Left ventricle myocardium inferior (tissue), 1 donor: ENCODE data around the gene WRAP73. TPM values are rescaled to one million over a fixed set of nuclear protein-coding genes. Genes with fewer than 3 reads are reported as not detected.

Experiments used
- DNase-seq: peaks from one replicate; pipeline ENCODE4 v3.0.0-alpha.2; 2020
- H3K27ac ChIP-seq: fragments of 200-600 bp; replicated peaks from 2 replicates; pipeline ENCODE4 v1.8.0; 2021
- H3K27me3 ChIP-seq: fragments of 200-600 bp; 2 replicates; pipeline ENCODE4 v1.8.0; 2021; ENCODE audit warnings: low read depth
- H3K36me3 ChIP-seq: fragments of 200-600 bp; 2 replicates; pipeline ENCODE4 v1.8.0; 2021
- H3K4me1 ChIP-seq: fragments of 200-600 bp; 2 replicates; pipeline ENCODE4 v1.8.0; 2021
- H3K4me3 ChIP-seq: fragments of 200-600 bp; 2 replicates; pipeline ENCODE4 v1.8.0; 2021; ENCODE audit warnings: mild to moderate bottlenecking, moderate library complexity
- H3K9me3 ChIP-seq: fragments of 200-600 bp; replicated peaks from 2 replicates; pipeline ENCODE4 v1.8.0; 2021
- CTCF ChIP-seq: fragments of 200-600 bp; IDR thresholded peaks from 2 replicates; pipeline ENCODE4 v1.8.0; 2021; ENCODE audit warnings: antibody characterized with exemption, mild to moderate bottlenecking, borderline replicate concordance
- intact Hi-C: fragments of 100-400 bp; cut with micrococcal nuclease; formaldehyde crosslinking; loops from one replicate; pipeline ENCODE4 v1.11.0; 2022
- total RNA-seq: library from RNA; stranded (reverse); fragmentation: NEBNext Ultra II Directional; extraction: Animal tissue kit (Norgen Biotek cat#: 25700); gene quantifications from one replicate; pipeline ENCODE4 v1.2.1, GENCODE V29; 2021
- donor health status: DM: no; HTN: yes; CAD: no; lungs with severe emphysema.

WRAP73 gene
- total RNA-seq, 1 donor from 2014 or later: 12.7 TPM

DNA sequence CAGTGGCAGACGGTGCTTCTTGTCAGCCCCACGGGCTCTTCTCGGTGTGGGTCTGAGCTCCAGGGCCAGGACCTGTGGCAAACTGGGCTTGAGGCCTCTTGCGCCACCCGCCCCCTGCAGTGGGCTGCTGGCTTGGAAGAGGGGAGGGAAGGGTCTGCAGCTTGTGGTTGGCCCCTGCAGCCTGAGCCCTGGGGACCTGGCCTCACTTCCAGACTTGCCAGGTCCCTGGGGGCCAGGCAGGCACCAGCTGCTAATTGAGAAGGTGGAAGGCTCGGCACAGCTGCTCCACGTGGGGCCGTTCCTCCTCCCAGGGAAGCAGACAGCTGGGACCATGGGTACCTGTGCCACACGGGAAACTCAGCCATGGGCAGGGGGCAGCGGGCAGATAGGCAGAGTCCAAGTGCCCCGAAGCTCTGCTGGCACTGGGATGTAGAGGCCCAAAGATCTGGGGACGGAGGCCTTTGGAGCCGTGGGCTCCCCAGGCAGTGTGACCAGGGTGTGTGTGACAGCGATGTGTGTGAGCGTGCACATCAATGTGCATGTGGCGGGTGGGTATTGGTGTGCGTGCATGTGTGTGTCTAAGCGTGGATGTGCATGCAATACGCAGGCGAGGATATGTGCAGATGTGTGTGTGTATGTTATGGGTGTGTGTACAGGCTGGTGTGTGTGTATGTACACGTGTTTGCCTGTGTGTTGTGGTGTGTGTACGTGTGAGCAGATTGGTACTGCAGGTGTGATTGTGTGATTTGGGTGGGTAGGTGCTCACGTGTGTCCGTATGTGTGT lies 41.7 kb upstream of the WRAP73 start:
- DNase-seq: no peak
- intact Hi-C loops: no loop called here
- no peak overlapping the region for H3K27ac ChIP-seq
- no peaks in the 10 kb centered on the region for H3K9me3 ChIP-seq
- H3K4me3 ChIP-seq: no peak overlapping the region
- peaks cover 25% of the 10 kb centered on the region for H3K4me1 ChIP-seq
- peaks cover 63% of the 10 kb centered on the region for H3K27me3 ChIP-seq
- no peak for TF ChIP-seq CTCF
- no peaks in the 10 kb centered on the region for H3K36me3 ChIP-seq

- no peaks in the 10 kb centered on the region for H3K36me3 ChIP-seq
- no peak overlapping the region for H3K27ac ChIP-seq
- intact Hi-C loops: no loop called here
- no peak overlapping the region for H3K4me3 ChIP-seq
- no peaks in the 10 kb centered on the region for H3K9me3 ChIP-seq
- DNase-seq: no peak
- H3K4me1 ChIP-seq: peaks cover 19% of the 10 kb centered on the region
- H3K27me3 ChIP-seq: peaks cover 60% of the 10 kb centered on the region
- TF ChIP-seq CTCF: no peak
Observed at GRCh38 chr1:3690282-3691065, 40.6 kb upstream of the WRAP73 start.

DNA sequence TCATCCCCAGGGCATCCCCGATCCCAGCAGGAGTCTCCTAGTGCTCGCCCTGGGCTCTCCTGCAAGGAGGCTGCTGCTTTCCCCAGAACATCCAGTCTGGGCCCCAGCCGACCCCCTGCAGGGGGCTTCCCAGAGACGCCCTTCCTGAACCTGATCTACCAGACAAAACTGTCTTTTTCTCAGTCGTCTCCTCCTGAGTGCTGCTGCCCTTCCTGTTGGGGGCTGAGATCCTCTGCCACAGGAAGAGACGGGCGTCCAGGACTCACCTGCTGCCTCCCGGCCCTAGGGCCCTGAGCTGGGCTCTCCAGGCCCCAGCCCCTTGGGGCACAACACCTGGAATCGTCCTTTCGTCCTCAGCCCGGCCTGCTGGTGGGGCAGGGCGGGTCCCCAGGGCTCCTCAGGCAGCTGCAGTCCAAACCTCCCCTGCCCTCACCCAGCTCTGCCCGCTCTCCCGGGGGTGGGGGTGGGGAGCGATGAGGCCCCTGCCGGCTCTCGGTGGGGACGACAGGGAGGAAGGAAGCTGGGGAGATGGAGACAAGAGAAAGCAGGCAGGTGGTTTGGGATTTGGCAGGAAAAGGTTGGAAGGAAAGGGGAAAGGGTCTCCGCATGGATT lies 39.3 kb upstream of the WRAP73 start:
- H3K9me3 ChIP-seq: no peaks in the 10 kb centered on the region
- no peak overlapping the region for H3K4me3 ChIP-seq
- no peak overlapping the region for H3K27ac ChIP-seq
- DNase-seq: no peak
- H3K36me3 ChIP-seq: no peaks in the 10 kb centered on the region
- no peak for TF ChIP-seq CTCF
- peaks cover 17% of the 10 kb centered on the region for H3K4me1 ChIP-seq
- H3K27me3 ChIP-seq: peaks cover 66% of the 10 kb centered on the region
- intact Hi-C loops: no loop called here

- no peak for TF ChIP-seq CTCF
- Histone ChIP-seq H3K4me3 (no peak overlapping the region), H3K9me3 (no peaks in the 10 kb centered on the region), H3K27ac (no peak overlapping the region), H3K36me3 (no peaks in the 10 kb centered on the region), H3K4me1 (peaks cover 17% of the 10 kb centered on the region), H3K27me3 (peaks cover 73% of the 10 kb centered on the region)
- intact Hi-C loops: no loop called here
- DNase-seq: no peak
Observed at GRCh38 chr1:3688356-3689137, 38.6 kb upstream of the WRAP73 start.

- H3K36me3 ChIP-seq: no peaks in the 10 kb centered on the region
- H3K9me3 ChIP-seq: no peaks in the 10 kb centered on the region
- H3K27ac ChIP-seq: no peak overlapping the region
- no peak overlapping the region for H3K4me3 ChIP-seq
- peaks cover 15% of the 10 kb centered on the region for H3K4me1 ChIP-seq
- DNase-seq: no peak
- intact Hi-C loops: no loop called here
- no peak for TF ChIP-seq CTCF
- peaks cover 74% of the 10 kb centered on the region for H3K27me3 ChIP-seq
Observed at GRCh38 chr1:3687504-3687903, 37.6 kb upstream of the WRAP73 start.
